Measurements from ENCODE around the gene MAGI1. TPM values are rescaled to one million over a fixed set of nuclear protein-coding genes. Genes with fewer than 3 reads are reported as not detected.

Gene MAGI1
- total RNA-seq, 1 donor from 2014 or later: 10.6 TPM

- no peak for DNase-seq (ENCODE audit: low read depth)
Observed at GRCh38 chr3:65600888-65601287, 437.8 kb downstream of the MAGI1 start.

GRCh38 chr3:65597952-65598413, 440.7 kb downstream of the MAGI1 start:
- DNase-seq (ENCODE audit: low read depth): no peak

- peak; percentile 41 for DNase-seq (ENCODE audit: low read depth)
Observed at GRCh38 chr3:65597226-65597951, 441.3 kb downstream of the MAGI1 start.

DNA sequence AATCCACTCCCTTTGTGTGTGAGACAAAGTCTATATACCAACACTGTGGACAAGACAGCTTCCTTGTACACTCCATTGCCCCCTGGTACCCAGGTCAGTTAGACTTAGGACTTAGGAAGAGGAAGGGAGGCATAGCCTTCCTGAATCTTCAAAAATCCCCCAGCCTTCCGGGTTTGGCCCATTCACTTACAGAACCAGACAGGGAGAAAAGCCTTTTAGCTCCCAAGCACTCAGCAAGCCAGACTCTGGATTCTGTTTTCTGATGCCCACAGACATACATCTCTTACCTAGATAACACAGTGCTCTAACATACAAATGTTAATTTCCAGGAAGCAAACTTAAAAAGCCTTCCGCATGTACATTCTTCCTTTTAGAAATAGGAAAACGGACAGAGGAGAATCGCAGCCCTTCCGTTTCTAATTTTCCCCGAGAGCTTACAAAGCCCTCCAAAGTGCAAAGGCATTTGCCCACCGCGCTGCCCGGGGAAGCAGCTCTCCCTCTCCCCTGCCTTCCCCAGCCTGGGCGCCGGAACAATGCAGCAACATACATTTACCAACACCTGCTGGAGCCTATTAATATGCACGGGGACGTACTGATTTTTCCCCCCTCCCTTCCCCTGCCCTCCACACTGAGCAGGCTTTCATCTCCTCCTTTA, 442.0 kb downstream of the MAGI1 start:
- no peak for DNase-seq (ENCODE audit: low read depth)

GRCh38 chr3:65596029-65596300, 442.8 kb downstream of the MAGI1 start:
- DNase-seq (ENCODE audit: low read depth): no peak

GRCh38 chr3:65595222-65596028, 443.3 kb downstream of the MAGI1 start:
- DNase-seq (ENCODE audit: low read depth): no peak

GRCh38 chr3:65593780-65594752, 444.7 kb downstream of the MAGI1 start:
- no peak for DNase-seq (ENCODE audit: low read depth)

- no peak for DNase-seq (ENCODE audit: low read depth)
Observed at GRCh38 chr3:65591313-65591712, 447.4 kb downstream of the MAGI1 start.

DNA sequence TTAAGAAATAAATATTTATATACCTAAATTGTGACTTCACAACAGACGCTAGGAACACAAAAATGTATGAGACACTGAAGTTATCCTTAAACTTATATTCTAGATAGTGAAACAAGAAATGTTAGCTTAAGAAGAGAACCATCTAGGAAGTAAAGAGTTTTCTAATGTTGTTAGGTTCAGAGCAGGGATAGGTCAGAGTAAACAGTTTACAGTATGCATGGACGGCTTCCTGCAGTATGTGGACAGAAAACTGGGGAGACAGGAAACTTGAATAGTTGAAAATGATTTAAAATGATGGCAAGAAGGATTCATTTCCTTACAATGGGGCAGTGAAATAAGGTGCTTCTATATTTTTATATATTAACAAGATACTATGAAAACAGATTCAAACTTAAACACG, 449.8 kb downstream of the MAGI1 start:
- DNase-seq (ENCODE audit: low read depth): no peak

GRCh38 chr3:65587650-65588439, 450.9 kb downstream of the MAGI1 start:
- no peak for DNase-seq (ENCODE audit: low read depth)

DNA sequence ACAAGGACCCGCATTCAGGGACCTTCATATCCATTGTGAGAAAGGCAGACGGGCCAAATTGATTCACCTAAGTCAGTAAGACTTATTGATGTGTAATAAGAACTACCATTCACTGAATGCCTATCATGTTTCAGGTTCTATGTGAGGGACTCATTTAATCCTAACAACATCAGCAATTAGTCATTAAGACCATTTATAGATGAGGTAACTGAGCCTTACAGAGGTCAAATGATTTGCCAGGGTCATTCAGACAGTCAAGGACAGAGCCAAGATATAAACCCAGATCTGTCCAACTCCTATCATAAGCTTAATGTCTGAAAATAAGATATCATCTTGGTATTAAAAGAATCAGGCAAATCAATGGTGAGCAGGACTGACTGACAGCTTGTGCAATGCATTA, 453.8 kb downstream of the MAGI1 start:
- DNase-seq (ENCODE audit: low read depth): no peak

- no peak for DNase-seq (ENCODE audit: low read depth)
Observed at GRCh38 chr3:65584002-65584401, 454.7 kb downstream of the MAGI1 start.

GRCh38 chr3:65583188-65583587, 455.5 kb downstream of the MAGI1 start:
- DNase-seq (ENCODE audit: low read depth): no peak

GRCh38 chr3:65582012-65582717, 456.6 kb downstream of the MAGI1 start:
- DNase-seq (ENCODE audit: low read depth): no peak

- no peak for DNase-seq (ENCODE audit: low read depth)
Observed at GRCh38 chr3:65581313-65581712, 457.4 kb downstream of the MAGI1 start.

- no peak for DNase-seq (ENCODE audit: low read depth)
Observed at GRCh38 chr3:65578861-65579260, 459.9 kb downstream of the MAGI1 start.

- DNase-seq (ENCODE audit: low read depth): no peak
Observed at GRCh38 chr3:65577843-65578430, 460.8 kb downstream of the MAGI1 start.

- no peak for DNase-seq (ENCODE audit: low read depth)
Observed at GRCh38 chr3:65576966-65577365, 461.8 kb downstream of the MAGI1 start.

DNA sequence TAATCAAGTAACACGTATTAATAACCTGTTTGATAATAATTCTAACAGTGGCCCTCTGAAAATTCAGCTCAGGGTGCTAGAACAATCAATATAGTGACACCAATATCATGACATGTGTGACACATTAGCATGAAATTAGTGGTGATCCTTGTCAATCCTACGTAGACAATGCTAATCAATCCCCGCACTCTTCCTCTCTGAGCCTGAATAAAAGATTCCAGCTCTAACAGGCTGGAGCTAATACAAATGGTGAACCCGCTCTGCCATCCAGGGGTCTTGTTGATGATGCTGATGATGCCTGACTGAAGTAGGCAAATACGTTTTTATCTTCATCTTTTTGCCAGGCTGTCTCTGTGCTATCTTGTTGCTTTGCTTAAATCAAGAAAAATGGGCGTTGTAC, 462.5 kb downstream of the MAGI1 start:
- DNase-seq (ENCODE audit: low read depth): no peak
